Heart left ventricle (tissue), 13 donors: ENCODE results near the gene ATP6V1B1.

ENCODE experiments used
- POLR2A ChIP-seq, 2 donors: fragments of 450-650 bp; IDR thresholded peaks; one replicate each; pipeline ENCODE4 v1.6.1; 2017; ENCODE audit warnings: antibody characterized with exemption in 2 of 2, mild to moderate bottlenecking in 2 of 2, moderate library complexity in 2 of 2
- TF ChIP-seq, protein P1 (sequence below), 12 donors: fragments of 200-600 bp; sonication (generic) in 4 of 12; IDR thresholded peaks; one replicate each; pipeline versions ENCODE4 v1.5.0 to v1.8.0; 2018 to 2022; ENCODE audit warnings: antibody characterized with exemption in 12 of 12, mild to moderate bottlenecking in 5 of 12
- donor health status: ischemic (EF 13 %, LVEDD 7.1; RV severe dilation, severe dysfunction).
- donor health status: DM: no; HTN: yes; CAD: no.
- donor health status: DM: no; HTN: no; CAD: no.
- donor health status: ischemic (EF 25% LVEDD 6.9; RV normal size, moderate dysfunction).
- donor health status: ischemic (EF 25% LVEDD 5.7; RV mildly dilated, moderate dysfunction).
- donor health status: ischemic (EF 35%, LVEDD 5.7; RV mildly dilated, moderate dysfunction).
- donor health status: nonischemic (EF 11% LVEDD 7.7; RV severe dilation, severe dysfunction).
- donor health status: DM: yes; HTN: yes; CAD: no.
- donor health status: PGD.
- donor health status: ischemic (EF 29% LVEDD 5.4; RV normal size, mild dysfunction).
- donor health status: nonischemic (EF 23%, LVEDD 6.1; RV moderate dilation, normal function).

DNA sequence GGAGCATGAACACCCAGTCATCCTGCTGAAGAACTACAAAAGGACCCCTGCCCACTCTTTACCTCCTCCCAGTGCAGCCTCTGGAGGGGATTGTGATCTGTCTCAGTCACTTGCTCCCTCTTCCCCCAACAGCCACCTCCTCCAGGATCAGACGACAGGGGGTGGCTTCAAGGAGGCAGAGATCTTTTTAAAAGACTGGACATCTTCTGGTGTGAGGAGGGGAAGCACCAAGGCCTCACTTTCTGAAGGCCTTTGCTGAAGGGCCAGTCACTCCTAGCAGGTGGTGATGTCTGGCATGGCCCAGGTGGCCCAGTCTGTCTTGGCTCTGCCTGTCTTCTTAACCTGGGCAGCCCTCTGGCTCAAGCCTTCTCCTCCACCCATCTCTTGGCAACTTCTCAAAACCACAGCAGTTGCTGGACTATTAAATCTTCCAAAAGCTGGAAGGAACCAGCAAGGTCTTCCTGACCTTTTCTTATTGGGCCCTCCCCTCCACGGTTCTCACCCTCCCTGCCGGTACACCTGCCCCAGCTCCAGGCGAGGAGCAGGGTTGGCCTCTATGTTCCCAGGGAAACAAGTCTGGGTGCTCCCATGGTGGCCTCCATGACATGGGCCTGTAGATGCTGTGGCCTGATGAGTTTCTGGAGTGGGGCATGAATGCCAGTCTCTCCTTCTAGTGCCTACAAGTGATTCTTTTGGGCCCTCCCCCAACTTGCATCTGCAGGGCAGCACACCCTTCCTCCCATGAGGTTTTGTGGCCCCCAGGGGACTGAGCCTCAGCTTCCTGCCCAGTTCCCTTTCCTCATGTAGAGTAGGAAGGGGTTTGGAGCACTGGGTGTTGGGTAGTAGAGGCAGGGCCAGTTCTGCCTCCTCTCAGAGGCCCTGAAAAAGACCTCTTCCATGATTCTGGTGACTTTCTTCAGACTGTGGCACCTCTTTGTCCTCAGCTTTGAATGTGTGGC lies 5.0 kb upstream of the ATP6V1B1 start:
- TF ChIP-seq, protein P1, sequence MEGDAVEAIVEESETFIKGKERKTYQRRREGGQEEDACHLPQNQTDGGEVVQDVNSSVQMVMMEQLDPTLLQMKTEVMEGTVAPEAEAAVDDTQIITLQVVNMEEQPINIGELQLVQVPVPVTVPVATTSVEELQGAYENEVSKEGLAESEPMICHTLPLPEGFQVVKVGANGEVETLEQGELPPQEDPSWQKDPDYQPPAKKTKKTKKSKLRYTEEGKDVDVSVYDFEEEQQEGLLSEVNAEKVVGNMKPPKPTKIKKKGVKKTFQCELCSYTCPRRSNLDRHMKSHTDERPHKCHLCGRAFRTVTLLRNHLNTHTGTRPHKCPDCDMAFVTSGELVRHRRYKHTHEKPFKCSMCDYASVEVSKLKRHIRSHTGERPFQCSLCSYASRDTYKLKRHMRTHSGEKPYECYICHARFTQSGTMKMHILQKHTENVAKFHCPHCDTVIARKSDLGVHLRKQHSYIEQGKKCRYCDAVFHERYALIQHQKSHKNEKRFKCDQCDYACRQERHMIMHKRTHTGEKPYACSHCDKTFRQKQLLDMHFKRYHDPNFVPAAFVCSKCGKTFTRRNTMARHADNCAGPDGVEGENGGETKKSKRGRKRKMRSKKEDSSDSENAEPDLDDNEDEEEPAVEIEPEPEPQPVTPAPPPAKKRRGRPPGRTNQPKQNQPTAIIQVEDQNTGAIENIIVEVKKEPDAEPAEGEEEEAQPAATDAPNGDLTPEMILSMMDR (IDR thresholded peaks at IDR 0.05) = no peak
- no peak for TF ChIP-seq POLR2A (IDR thresholded peaks at IDR 0.05)
